HAP-1 (cell line): Measurements from ENCODE around the gene KLK11.

Experiments
- DNase-seq, 2 experiments: peaks; one replicate each; pipeline ENCODE4 v3.0.0-alpha.2; 2016 to 2020; ENCODE audit warnings: low spot score in 2 of 2
- H3K27me3 ChIP-seq: fragments of 250-450 bp; sonication (Bioruptor Pico); 2 replicates; pipeline ENCODE4 v1.5.1; 2020; ENCODE audit warnings: low read depth, mild to moderate bottlenecking, moderate library complexity
- H3K36me3 ChIP-seq: fragments of 250-450 bp; sonication (Bioruptor Pico); replicated peaks from 2 replicates; pipeline ENCODE4 v1.5.1; 2020; ENCODE audit warnings: mild to moderate bottlenecking
- H3K4me1 ChIP-seq: fragments of 250-450 bp; sonication (Bioruptor Pico); 2 replicates; pipeline ENCODE4 v1.5.1; 2020; ENCODE audit warnings: mild to moderate bottlenecking
- H3K4me3 ChIP-seq: fragments of 250-450 bp; sonication (Bioruptor Pico); 2 replicates; pipeline ENCODE4 v1.5.1; 2020; ENCODE audit warnings: mild to moderate bottlenecking, moderate library complexity
- H3K9me3 ChIP-seq: fragments of 250-450 bp; sonication (Bioruptor Pico); 2 replicates; pipeline ENCODE4 v1.5.1; 2020; ENCODE audit warnings: mild to moderate bottlenecking, moderate library complexity
- in situ Hi-C: fragments of 300-500 bp; cut with MboI; formaldehyde crosslinking; loops from 3 replicates; pipeline ENCODE4 v1.14.3; 2020; ENCODE audit warnings: low sequenced_read_pairs, inconsistent platforms, mixed read lengths

The KLK11 gene

DNA sequence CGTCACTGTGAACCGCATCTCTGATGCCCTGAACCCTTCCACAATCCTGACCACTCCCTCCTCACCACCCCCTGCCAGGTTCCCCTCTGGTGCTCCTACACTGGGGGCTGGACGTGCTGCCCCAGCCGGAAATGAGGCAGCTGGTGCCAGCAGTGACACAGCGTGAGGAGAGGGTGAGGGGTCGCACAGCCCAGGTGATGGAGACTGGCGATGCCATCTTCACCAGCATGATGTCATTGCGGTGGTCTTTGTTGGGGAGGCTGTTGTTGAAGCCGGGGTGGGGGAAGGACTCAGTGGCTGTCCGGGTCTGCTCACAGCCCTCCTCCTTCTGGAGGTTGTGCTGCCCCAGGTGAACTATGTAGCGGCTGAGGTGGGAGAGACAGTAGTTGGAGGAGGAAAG lies 2.5 kb downstream of the KLK11 start:
- no peak for DNase-seq
- H3K27me3 ChIP-seq: peaks cover 11% of the 10 kb centered on the region
- H3K4me3 ChIP-seq: no peak overlapping the region
- no peaks in the 10 kb centered on the region; the same call in 1 of the 2 replicates for H3K4me1 ChIP-seq
- H3K9me3 ChIP-seq: no peaks in the 10 kb centered on the region
- in situ Hi-C loops: loop anchor here (5.0 kb wide), 1 partner anchor 68 kb away; no protein-coding TSS in a partner anchor
- no peaks in the 10 kb centered on the region for H3K36me3 ChIP-seq

DNA sequence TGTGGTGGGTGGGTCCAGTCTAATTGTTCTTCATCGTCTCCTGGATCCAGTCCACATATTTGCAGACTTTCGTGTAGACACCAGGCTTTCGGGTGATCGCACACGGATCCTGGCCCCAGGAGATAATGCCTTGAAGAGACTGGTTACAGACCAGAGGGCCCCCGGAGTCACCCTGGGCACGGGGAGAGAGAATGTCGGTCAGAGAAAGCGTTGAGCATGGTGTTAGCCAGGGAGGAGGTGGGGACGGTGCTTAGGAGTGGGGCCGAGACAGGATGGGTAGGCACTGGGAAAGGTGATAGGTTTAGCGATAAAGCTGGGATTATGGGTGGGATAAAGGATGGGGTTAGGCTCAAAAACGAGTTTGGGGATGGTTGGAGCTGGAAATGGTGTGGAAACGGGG lies 3.9 kb downstream of the KLK11 start:
- no peaks in the 10 kb centered on the region for H3K36me3 ChIP-seq
- peaks cover 20% of the 10 kb centered on the region for H3K27me3 ChIP-seq
- H3K4me3 ChIP-seq: no peak overlapping the region
- no peaks in the 10 kb centered on the region; the same call in 1 of the 2 replicates for H3K4me1 ChIP-seq
- H3K9me3 ChIP-seq: no peaks in the 10 kb centered on the region
- no peak for DNase-seq
- in situ Hi-C loops: loop anchor here (5.0 kb wide), 1 partner anchor 70 kb away; no protein-coding TSS in a partner anchor

- DNase-seq: peak; percentile 58 to 73
- Histone ChIP-seq H3K4me1 (no peaks in the 10 kb centered on the region; the same call in 1 of the 2 replicates), H3K27me3 (peaks cover 25% of the 10 kb centered on the region)
Measured at GRCh38 chr19:51020988-51021651, 5.3 kb downstream of the KLK11 start.

GRCh38 chr19:51019544-51019925 lies 6.9 kb downstream of the KLK11 start, which contains the start of gene KLK10:
Gene KLK10 (minus strand): TSS chr19:51019709. CDS start chr19:51019130, 579 bp downstream.
- Histone ChIP-seq H3K4me1 (no peaks in the 10 kb centered on the region; the same call in 1 of the 2 replicates), H3K4me3 (peak within 1 kb of the TSS; percentile 16), H3K27me3 (peaks cover 20% of the 10 kb centered on the region), H3K9me3 (no peaks in the 10 kb centered on the region), H3K36me3 (no peaks in the 10 kb centered on the region)
- in situ Hi-C loops: no loop called here
- DNase-seq: no peak

More at GRCh38 chr19:51020988-51021651, 5.3 kb downstream of the KLK11 start:
- no peak overlapping the region for H3K4me3 ChIP-seq
- H3K36me3 ChIP-seq: no peaks in the 10 kb centered on the region
- in situ Hi-C loops: loop anchor here (5.0 kb wide), 1 partner anchor 71 kb away; no protein-coding TSS in a partner anchor
- H3K9me3 ChIP-seq: no peaks in the 10 kb centered on the region

DNA sequence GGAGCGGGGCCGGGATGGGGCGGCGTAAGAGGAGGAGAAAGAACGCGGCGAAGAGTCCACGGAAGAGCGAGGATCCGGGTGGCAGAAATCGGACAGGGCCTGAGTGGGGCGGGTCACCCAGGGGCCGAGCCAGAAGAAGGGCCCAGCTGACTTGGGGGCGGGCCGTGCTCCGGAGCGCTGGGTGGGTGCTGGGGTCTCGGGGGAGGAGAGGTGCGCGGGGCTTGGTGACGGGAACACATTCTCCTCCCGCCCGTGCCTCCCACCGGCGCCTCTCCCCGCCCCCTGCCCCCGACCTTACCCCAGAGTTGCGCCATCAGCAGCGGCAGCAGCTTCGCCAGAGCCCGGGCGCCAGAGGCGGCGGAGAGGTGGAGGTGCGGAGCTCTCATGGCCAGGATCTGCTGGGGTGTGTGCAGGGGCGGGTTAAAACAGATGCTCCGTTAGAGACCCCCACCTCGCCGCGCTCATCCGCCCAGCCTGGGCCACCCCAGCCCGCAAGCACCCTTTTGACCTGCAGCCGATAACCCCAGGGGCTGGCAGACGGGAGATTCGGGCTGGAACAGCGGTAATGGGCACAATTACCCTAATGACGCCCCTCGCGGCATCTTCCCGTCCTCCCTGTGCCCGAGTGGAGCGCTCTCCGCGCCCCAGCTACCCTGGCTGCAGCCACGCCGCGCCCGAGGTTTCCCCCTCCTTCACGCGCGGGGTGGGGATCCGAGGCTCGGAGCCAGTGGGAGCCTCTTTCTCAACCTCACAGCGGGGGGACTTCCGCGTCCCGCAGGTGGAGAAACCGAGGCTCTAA lies 7.5 kb downstream of the KLK11 start:
- peak in 1 of 2 experiments; percentile 58 for DNase-seq

GRCh38 chr19:51016798-51017683 lies 9.4 kb downstream of the KLK11 start:
- DNase-seq: peak; percentile 49 to 86
- Histone ChIP-seq H3K4me3 (peak overlapping the region; percentile 14), H3K27me3 (peaks cover 20% of the 10 kb centered on the region), H3K9me3 (no peaks in the 10 kb centered on the region), H3K4me1 (no peaks in the 10 kb centered on the region; the same call in 1 of the 2 replicates), H3K36me3 (no peaks in the 10 kb centered on the region)
- in situ Hi-C loops: no loop called here

More for the DNA sequence above, 7.5 kb downstream of the KLK11 start:
- peaks cover 20% of the 10 kb centered on the region for H3K27me3 ChIP-seq
- H3K4me3 ChIP-seq: peak overlapping the region; percentile 16
- H3K36me3 ChIP-seq: no peaks in the 10 kb centered on the region
- H3K9me3 ChIP-seq: no peaks in the 10 kb centered on the region
- in situ Hi-C loops: no loop called here
- no peaks in the 10 kb centered on the region; the same call in 1 of the 2 replicates for H3K4me1 ChIP-seq

- Histone ChIP-seq H3K4me1 (no peaks in the 10 kb centered on the region; the same call in 1 of the 2 replicates), H3K9me3 (no peaks in the 10 kb centered on the region), H3K27me3 (peaks cover 20% of the 10 kb centered on the region), H3K36me3 (no peaks in the 10 kb centered on the region), H3K4me3 (no peak overlapping the region)
- in situ Hi-C loops: no loop called here
- no peak for DNase-seq
Measured at GRCh38 chr19:51015691-51016267, 10.6 kb downstream of the KLK11 start.

DNA sequence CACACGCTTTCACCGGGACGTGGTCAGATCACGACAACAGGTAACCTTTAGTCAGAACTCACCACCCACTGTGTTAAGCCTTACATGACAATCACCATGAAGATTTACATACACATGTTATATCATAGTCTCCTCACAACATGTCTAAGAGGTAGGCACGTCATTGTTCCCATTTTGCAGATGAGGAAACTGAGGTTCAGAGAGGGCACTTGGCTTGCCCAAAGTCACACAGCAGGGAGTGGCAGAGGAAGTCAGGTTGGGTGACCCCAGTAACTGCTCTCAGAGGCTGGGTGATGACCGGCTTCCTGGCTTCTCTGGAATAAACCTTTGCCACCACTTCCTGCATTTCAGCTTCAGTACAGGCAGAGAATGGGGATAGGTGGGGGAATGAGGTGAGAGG lies 12.2 kb downstream of the KLK11 start:
- in situ Hi-C loops: no loop called here

GRCh38 chr19:51012661-51013190 lies 13.7 kb downstream of the KLK11 start:
- peaks cover 10% of the 10 kb centered on the region for H3K27me3 ChIP-seq
- in situ Hi-C loops: no loop called here
- H3K9me3 ChIP-seq: no peaks in the 10 kb centered on the region
- H3K36me3 ChIP-seq: no peaks in the 10 kb centered on the region
- no peaks in the 10 kb centered on the region for H3K4me1 ChIP-seq
- no peak overlapping the region for H3K4me3 ChIP-seq
- no peak for DNase-seq

More for the DNA sequence above, 12.2 kb downstream of the KLK11 start:
- Histone ChIP-seq H3K4me1 (no peaks in the 10 kb centered on the region), H3K9me3 (no peaks in the 10 kb centered on the region), H3K36me3 (no peaks in the 10 kb centered on the region), H3K4me3 (no peak overlapping the region), H3K27me3 (peaks cover 17% of the 10 kb centered on the region)
- no peak for DNase-seq

DNA sequence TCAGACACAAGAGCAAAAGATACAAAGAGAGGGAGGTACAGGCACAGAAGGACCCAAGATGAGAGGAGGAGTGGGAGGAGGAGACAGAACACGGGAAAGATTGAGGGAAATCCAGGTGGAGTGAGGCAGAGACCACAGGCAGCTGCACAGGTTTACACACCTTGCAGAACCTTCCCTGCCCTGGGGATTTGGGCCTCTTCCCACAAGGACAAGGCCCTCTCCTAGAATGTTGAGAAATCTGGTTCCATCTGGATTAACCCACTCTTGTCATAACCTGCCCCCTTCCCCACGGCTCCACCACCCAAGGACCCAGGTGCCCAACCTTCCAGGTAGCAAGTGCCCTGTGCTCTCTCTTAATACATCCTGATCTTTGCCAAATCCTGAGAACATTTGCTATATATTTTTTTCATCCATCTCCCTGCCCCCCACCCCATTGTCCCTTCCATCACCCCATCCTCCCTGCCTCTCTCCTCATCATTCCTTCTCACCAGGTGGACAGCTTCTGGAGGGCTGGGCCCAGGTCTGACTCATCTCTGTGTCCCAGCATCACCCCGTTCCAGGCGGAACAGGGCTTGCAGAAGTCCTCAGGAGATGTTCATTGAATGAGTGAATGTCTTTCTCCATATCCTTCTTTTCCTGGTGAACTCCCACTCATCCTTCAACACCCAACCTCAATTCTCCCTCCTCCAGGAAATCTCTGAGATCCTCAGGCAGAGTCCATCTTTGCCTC lies 16.2 kb downstream of the KLK11 start:
- no peaks in the 10 kb centered on the region for H3K4me1 ChIP-seq
- in situ Hi-C loops: no loop called here
- no peaks in the 10 kb centered on the region for H3K9me3 ChIP-seq
- H3K4me3 ChIP-seq: no peak overlapping the region
- H3K36me3 ChIP-seq: no peaks in the 10 kb centered on the region
- H3K27me3 ChIP-seq: peaks cover 9% of the 10 kb centered on the region
- DNase-seq: no peak

DNA sequence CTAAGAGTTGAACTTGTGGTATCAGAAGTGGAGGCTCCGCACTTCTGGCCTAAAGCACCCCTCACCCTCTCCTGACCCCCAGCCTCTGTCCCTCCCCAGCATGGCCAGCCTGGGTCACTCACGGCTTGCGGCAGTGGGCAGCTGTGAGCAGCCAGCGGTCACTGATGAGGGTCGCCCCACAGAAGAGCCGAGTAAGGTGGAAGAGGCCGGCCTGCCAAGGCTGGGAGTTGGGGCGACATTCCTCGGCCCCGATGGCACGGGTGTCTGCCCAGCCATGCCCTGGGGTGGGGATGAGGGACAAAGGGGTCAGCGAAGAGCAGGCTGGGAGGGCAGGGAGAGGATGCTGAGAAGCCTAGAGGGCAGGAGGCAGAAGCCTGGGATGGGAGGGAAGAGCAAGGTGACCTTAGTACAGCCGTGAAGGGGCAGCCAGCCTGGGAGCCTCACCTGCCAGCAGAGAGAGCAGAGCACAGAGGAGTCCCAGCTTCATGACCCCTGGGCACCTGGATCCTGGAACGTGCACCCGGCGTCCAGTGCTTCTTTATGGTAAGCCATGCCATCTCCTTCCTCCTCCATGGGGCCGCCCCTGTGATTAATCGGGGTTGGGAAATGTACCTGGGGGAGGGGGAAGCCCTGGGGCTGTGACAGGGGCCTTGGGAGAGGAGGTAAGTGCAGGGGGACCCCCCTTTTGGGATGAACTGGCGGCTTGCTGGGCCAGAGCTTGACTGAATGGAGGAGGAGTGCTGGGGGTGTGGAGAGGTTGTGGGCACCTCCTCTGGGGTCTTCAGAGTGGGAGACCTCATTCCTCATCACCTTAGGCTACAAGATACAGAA lies 17.1 kb downstream of the KLK11 start:
- Histone ChIP-seq H3K4me3 (no peak overlapping the region), H3K9me3 (no peaks in the 10 kb centered on the region), H3K27me3 (peaks cover 9% of the 10 kb centered on the region), H3K4me1 (no peaks in the 10 kb centered on the region), H3K36me3 (no peaks in the 10 kb centered on the region)
- DNase-seq: no peak
- in situ Hi-C loops: no loop called here

DNA sequence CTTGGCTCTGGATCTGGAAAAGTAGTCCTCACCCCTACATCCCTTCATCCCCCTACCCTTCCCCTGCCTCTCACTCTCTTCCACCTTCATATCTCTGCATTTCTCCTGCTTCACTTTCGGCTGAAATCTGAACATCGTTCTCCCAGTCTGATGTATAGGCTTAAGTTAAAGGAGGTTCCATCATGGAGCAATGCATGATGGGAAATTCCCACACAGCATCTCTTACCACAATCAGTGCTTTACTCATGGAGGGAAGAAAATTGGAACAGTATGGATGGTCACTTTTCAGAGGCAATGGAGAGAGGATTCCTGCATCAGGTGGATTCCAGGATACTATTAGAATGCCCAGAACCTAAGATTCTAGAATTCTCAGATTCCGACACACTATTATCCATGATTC lies 18.9 kb downstream of the KLK11 start:
- DNase-seq: no peak
- in situ Hi-C loops: no loop called here
- no peaks in the 10 kb centered on the region for H3K36me3 ChIP-seq
- H3K9me3 ChIP-seq: no peaks in the 10 kb centered on the region
- H3K4me1 ChIP-seq: no peaks in the 10 kb centered on the region
- H3K27me3 ChIP-seq: peaks cover 9% of the 10 kb centered on the region
- H3K4me3 ChIP-seq: no peak overlapping the region
